Measurements from ENCODE around the gene ADGRA1.

GRCh38 chr10:133176546-133176945 is 88.8 kb downstream of the ADGRA1 start:
- TF ChIP-seq POLR2AphosphoS5 (IDR thresholded peaks at IDR 0.05) = no peak
- TF ChIP-seq CTCF (IDR thresholded peaks at IDR 0.05) = no peak
